NCI-H187 (cell line): ENCODE measurements around the gene SLC14A1.

Experiments
- DNase-seq, 2 experiments: peaks; one replicate each; lab custom pipeline; 2025; lab: John Stamatoyannopoulos, UW

SLC14A1 gene

DNA sequence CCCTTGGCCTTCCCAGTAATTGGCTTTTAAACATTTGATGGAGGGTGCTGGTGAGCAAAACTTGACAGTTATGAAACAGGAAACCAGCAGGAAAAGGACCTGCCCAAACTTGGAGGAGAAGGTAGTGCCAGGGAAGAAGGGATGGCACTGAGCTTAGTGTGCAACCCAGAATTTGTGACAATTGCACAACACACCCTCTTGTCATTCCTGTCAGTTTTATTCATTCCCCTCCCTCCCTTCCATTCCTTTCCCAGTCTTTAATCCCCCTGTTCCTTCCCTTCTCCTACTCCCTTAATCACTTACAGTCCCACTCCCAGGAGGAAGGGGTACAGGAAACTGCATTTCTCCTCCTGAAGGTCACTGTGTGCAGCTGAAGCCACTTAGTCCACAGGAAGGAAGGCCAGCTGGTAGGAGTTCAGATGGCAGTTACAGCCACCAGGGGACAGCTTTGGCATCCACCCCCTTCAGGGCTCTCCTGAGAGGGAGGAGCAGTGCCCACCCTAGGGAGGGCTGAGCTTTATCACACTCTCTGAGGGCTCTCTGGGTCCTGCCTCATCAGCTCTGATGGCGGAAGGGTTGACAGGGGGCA is 77.5 kb downstream of the SLC14A1 start:
- DNase-seq: no peak
